Naive thymus-derived CD4-positive, alpha-beta T cell (primary cell): ENCODE measurements around the gene RUSC2. TPM values are rescaled to one million over a fixed set of nuclear protein-coding genes. Genes with fewer than 3 reads are reported as not detected.

Experiments used
- polyA plus RNA-seq, 2 donors: library from polyadenylated mRNA; unstranded; fragments of 300-500 nt; fragmentation: Illumina TruSeq; gene quantifications; one replicate each; pipeline ENCODE4 v1.2.3, GENCODE V29; 2021
- total RNA-seq, 6 experiments: library from RNA in 5 of 6; stranded (reverse) in 5 of 6; gene quantifications; 1 replicate in 5 of 6; 2 replicates in 1 of 6; pipeline ENCODE4 v1.2.3 and lab custom pipeline; 2021 to 2026

Gene RUSC2
- total and polyA plus RNA-seq, 7 experiments from 2014 or later: 0.18 to 8.3 (median 3.7) TPM

Other genes with a start within 250 kb of the RUSC2 start
- 10 to 100 TPM; 25.4 to 45.5 (median 39.2) TPM for gene TESK1, start 115.2 kb downstream of the RUSC2 start, total RNA-seq
- gene TESK1, start 115.2 kb downstream of the RUSC2 start, polyA plus RNA-seq: 1 to 10 TPM; 3.5 to 7.1 TPM
- 10 to 100 TPM in 1 of 5 experiments, 1 to 10 TPM in 4; 2.7 to 12.1 (median 6.8) TPM for gene CD72, start 128.3 kb downstream of the RUSC2 start, total RNA-seq
- under 1 TPM; 0.40 to 0.87 TPM for gene CD72, start 128.3 kb downstream of the RUSC2 start, polyA plus RNA-seq
- 100 to 1,000 TPM in 1 of 5 experiments, 10 to 100 TPM in 4; 16.9 to 225 (median 45.6) TPM for gene SIT1, start 160.8 kb downstream of the RUSC2 start, total RNA-seq
- 100 to 1,000 TPM in 1 of 2 donors, 10 to 100 TPM in 1; 97.4 to 162 TPM for gene SIT1, start 160.8 kb downstream of the RUSC2 start, polyA plus RNA-seq
- over 10,000 TPM in 1 of 5 experiments, 1,000 to 10,000 TPM in 4; 5,750 to 11,273 (median 9,225) TPM for gene RMRP, start 167.9 kb downstream of the RUSC2 start, total RNA-seq
- 10 to 100 TPM in 1 of 2 donors, not detected in 1; 49.2 TPM for gene RMRP, start 167.9 kb downstream of the RUSC2 start, polyA plus RNA-seq
- gene CCDC107, start 168.2 kb downstream of the RUSC2 start, total RNA-seq: 10 to 100 TPM; 12.0 to 37.4 (median 16.4) TPM
- 10 to 100 TPM; 49.1 to 65.7 TPM for gene CCDC107, start 168.2 kb downstream of the RUSC2 start, polyA plus RNA-seq
- 10 to 100 TPM in 1 of 5 experiments, 1 to 10 TPM in 1, under 1 TPM in 1, not detected in 2; 0.11 to 10.4 (median 1.0) TPM for gene ARHGEF39, start 175.1 kb downstream of the RUSC2 start, total RNA-seq
- gene ARHGEF39, start 175.1 kb downstream of the RUSC2 start, polyA plus RNA-seq: under 1 TPM; 0.12 to 0.44 TPM
- under 1 TPM in 1 of 5 experiments, not detected in 4; 0.36 TPM for gene CA9, start 183.8 kb downstream of the RUSC2 start, total RNA-seq
- not detected for gene CA9, start 183.8 kb downstream of the RUSC2 start, polyA plus RNA-seq
- gene TPM2, start 199.8 kb downstream of the RUSC2 start, total RNA-seq: 100 to 1,000 TPM in 2 of 5 experiments, 10 to 100 TPM in 3; 15.0 to 136 (median 47.6) TPM
- under 1 TPM in 1 of 2 donors, not detected in 1; 0.87 TPM for gene TPM2, start 199.8 kb downstream of the RUSC2 start, polyA plus RNA-seq
- 100 to 1,000 TPM; 191 to 369 (median 241) TPM for gene TLN1, start 242.1 kb downstream of the RUSC2 start, total RNA-seq
- gene TLN1, start 242.1 kb downstream of the RUSC2 start, polyA plus RNA-seq: 100 to 1,000 TPM in 1 of 2 donors, 10 to 100 TPM in 1; 33.8 to 112 TPM
- 10 to 100 TPM; 13.4 to 22.1 (median 20.9) TPM for gene CREB3, start 242.6 kb downstream of the RUSC2 start, total RNA-seq
- 10 to 100 TPM; 33.2 to 40.2 TPM for gene CREB3, start 242.6 kb downstream of the RUSC2 start, polyA plus RNA-seq